ENCODE data around the gene MKX. TPM values are rescaled to one million over a fixed set of nuclear protein-coding genes. Genes with fewer than 3 reads are reported as not detected.

Gene MKX
- total RNA-seq, 1 donor from 2014 or later: 0.22 TPM

DNA sequence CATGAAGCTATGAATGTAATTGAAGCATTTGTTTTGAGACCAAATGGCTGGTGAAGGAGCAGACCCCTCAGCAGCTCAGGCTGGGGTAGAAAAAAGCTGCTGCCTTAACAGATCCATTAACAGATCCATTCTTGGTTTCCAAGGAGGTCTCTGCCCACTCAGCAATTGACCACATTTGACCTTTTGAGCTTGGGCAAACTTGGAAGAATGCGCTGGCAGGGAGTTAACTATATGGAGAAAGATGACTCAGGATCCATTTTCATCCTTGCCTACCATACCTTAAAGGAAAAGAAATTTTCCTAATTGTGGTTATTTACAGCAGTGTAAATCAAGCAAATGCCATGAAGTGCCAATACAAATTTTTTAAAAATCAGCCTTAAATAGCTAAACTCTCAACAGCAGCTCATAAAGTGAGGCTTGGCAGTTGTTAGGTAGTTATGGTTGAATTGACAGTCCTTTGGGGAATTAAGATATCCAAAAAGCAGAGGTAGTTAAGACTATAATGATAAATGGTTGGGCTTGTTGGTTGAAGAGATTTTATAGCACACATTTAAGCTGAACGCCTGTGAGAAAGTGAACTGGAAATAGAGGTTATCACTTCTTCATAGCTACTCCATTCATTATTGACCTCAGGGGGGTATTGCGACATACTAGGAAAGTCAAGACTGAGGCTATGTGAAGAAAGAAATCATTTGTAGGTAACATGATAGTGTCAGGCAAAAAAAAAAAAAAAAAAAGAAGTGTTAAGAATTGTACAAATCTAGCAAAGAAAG lies 83.9 kb downstream of the MKX start:
- Histone ChIP-seq H3K9me3 (replicated peaks) (no peaks in the 10 kb centered on the region), H3K36me3 (no peaks in the 10 kb centered on the region), H3K27ac (replicated peaks) (no peak overlapping the region), H3K4me1 (no peaks in the 10 kb centered on the region), H3K4me3 (no peak overlapping the region), H3K27me3 (ENCODE audit: low read depth) (peaks cover 20% of the 10 kb centered on the region)
- intact Hi-C loops (cut with micrococcal nuclease): no loop called here
- DNase-seq: no peak
- TF ChIP-seq, protein P1, sequence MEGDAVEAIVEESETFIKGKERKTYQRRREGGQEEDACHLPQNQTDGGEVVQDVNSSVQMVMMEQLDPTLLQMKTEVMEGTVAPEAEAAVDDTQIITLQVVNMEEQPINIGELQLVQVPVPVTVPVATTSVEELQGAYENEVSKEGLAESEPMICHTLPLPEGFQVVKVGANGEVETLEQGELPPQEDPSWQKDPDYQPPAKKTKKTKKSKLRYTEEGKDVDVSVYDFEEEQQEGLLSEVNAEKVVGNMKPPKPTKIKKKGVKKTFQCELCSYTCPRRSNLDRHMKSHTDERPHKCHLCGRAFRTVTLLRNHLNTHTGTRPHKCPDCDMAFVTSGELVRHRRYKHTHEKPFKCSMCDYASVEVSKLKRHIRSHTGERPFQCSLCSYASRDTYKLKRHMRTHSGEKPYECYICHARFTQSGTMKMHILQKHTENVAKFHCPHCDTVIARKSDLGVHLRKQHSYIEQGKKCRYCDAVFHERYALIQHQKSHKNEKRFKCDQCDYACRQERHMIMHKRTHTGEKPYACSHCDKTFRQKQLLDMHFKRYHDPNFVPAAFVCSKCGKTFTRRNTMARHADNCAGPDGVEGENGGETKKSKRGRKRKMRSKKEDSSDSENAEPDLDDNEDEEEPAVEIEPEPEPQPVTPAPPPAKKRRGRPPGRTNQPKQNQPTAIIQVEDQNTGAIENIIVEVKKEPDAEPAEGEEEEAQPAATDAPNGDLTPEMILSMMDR (IDR thresholded peaks at IDR 0.05; ENCODE audit: borderline replicate concordance): no peak

DNA sequence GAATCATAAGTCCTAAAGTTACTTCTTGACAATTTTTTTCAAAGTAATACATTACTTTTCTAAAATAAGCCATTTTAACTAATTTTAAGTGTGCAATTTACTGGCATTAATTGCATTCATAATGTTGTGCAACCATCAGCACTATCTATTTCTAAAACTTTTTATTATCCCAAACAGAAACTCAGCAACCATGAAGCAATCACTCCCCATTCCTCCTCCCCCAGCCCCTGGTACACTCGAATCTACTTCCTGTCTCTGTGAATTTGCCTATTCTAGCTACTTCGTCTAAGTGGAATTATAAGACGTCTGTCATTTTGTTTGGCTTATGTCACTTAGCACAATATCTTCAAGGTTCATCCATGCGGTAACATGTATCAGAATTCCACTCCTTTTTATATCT lies 84.9 kb downstream of the MKX start:
- Histone ChIP-seq H3K4me3 (no peak overlapping the region), H3K4me1 (no peaks in the 10 kb centered on the region), H3K36me3 (no peaks in the 10 kb centered on the region), H3K27ac (replicated peaks) (no peak overlapping the region), H3K9me3 (replicated peaks) (no peaks in the 10 kb centered on the region), H3K27me3 (ENCODE audit: low read depth) (peaks cover 20% of the 10 kb centered on the region)
- TF ChIP-seq, protein P1 (IDR thresholded peaks at IDR 0.05; ENCODE audit: borderline replicate concordance): no peak
- intact Hi-C loops (cut with micrococcal nuclease): no loop called here
- no peak for DNase-seq

DNA sequence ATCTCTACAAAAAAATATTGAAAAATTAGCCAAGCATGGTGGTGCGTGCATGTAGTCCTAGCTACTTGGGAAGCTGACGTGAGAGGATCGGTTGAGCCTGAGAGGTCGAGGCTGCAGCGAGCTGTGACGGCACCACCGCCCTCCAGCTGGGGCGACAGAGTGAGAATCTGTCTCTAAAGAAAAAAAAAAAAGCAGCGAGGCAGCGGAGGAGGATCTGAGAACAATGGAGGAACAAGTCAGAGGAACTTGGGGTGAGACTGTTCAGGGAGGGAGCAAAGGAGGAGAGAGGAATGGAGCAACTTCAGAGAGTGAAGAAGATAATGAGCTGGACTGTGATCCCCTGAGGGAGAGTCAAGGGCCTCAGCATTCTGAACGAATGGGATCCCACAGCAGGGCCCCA lies 85.4 kb downstream of the MKX start:
- H3K4me3 ChIP-seq: no peak overlapping the region
- H3K27ac ChIP-seq (replicated peaks): no peak overlapping the region
- H3K9me3 ChIP-seq (replicated peaks): no peaks in the 10 kb centered on the region
- DNase-seq: no peak
- intact Hi-C loops (cut with micrococcal nuclease): no loop called here
- H3K27me3 ChIP-seq (ENCODE audit: low read depth): peaks cover 20% of the 10 kb centered on the region
- H3K36me3 ChIP-seq: no peaks in the 10 kb centered on the region
- TF ChIP-seq, protein P1 (IDR thresholded peaks at IDR 0.05; ENCODE audit: borderline replicate concordance): no peak
- no peaks in the 10 kb centered on the region for H3K4me1 ChIP-seq

DNA sequence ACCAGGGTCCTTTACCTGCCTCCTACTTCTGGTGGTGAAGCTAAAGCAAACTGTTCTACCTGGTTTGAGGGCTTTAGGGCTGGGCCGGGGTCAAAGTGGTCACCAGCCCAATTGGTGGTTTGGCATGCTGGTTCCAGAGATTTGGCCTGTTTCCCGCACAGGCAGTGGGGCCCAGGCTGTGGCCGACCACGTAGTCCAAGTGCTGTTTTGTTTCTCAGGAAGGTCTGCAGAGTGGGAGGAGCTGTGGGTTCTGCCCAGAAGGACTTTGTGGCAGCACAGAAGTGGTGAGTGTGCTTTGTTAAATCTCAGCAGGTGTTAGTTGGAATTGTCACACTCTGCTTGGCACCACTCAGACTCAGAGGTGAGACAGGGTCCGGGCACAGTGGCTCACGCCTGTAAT lies 85.8 kb downstream of the MKX start:
- H3K36me3 ChIP-seq: no peaks in the 10 kb centered on the region
- DNase-seq: no peak
- no peak overlapping the region for H3K4me3 ChIP-seq
- no peaks in the 10 kb centered on the region for H3K9me3 ChIP-seq (replicated peaks)
- H3K27ac ChIP-seq (replicated peaks): no peak overlapping the region
- TF ChIP-seq, protein P1 (IDR thresholded peaks at IDR 0.05; ENCODE audit: borderline replicate concordance): no peak
- H3K27me3 ChIP-seq (ENCODE audit: low read depth): peaks cover 20% of the 10 kb centered on the region
- intact Hi-C loops (cut with micrococcal nuclease): loop anchor here (5.0 kb wide), 1 partner anchor 102 kb away; no protein-coding TSS in a partner anchor
- no peaks in the 10 kb centered on the region for H3K4me1 ChIP-seq

DNA sequence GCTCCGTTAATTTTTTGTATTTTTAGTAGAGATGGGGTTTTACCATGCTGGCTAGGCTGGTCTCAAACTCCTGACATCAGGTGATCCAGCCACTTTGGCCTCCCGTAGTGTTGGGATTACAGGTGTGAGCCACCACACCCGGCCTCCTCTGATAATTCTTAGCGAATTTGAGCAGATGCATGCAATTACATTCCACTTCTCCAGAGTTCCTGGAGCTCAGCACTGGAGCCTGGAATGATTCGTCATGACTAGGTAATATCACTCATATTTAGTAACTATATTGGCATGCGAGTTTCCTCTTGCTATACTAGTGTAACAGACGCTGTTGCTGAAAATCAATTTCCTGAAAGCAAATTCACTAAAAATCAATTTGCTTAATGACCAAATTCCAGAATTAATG lies 86.8 kb downstream of the MKX start:
- Histone ChIP-seq H3K4me1 (no peaks in the 10 kb centered on the region), H3K27ac (replicated peaks) (no peak overlapping the region)
- intact Hi-C loops (cut with micrococcal nuclease): loop anchor here (5.0 kb wide), 1 partner anchor 101 kb away; no protein-coding TSS in a partner anchor

More for the DNA sequence above, 86.8 kb downstream of the MKX start:
- no peaks in the 10 kb centered on the region for H3K36me3 ChIP-seq
- H3K4me3 ChIP-seq: no peak overlapping the region
- no peaks in the 10 kb centered on the region for H3K9me3 ChIP-seq (replicated peaks)
- TF ChIP-seq, protein P1 (IDR thresholded peaks at IDR 0.05; ENCODE audit: borderline replicate concordance): no peak
- no peak for DNase-seq
- peaks cover 13% of the 10 kb centered on the region for H3K27me3 ChIP-seq (ENCODE audit: low read depth)

Measured in left ventricle myocardium inferior (tissue), 1 donor.